ENCODE data around the gene MMP17.

- TF ChIP-seq EZH2phosphoT487 (IDR thresholded peaks at IDR 0.05; ENCODE audit: borderline replicate concordance, low read length) (no peak), CTCF (IDR thresholded peaks at IDR 0.05; ENCODE audit: low read depth, low read length, poor library complexity, severe bottlenecking) (no peak)
Measured at GRCh38 chr12:131865180-131865875, 37.1 kb downstream of the MMP17 start.
